Glomerular visceral epithelial cell (primary cell): ENCODE measurements around the gene IL24.

Experiments used
- DNase-seq: peaks from one replicate; pipeline ENCODE4 v3.0.0-alpha.2; 2016; ENCODE audit errors: extremely low spot score

IL24 gene

DNA sequence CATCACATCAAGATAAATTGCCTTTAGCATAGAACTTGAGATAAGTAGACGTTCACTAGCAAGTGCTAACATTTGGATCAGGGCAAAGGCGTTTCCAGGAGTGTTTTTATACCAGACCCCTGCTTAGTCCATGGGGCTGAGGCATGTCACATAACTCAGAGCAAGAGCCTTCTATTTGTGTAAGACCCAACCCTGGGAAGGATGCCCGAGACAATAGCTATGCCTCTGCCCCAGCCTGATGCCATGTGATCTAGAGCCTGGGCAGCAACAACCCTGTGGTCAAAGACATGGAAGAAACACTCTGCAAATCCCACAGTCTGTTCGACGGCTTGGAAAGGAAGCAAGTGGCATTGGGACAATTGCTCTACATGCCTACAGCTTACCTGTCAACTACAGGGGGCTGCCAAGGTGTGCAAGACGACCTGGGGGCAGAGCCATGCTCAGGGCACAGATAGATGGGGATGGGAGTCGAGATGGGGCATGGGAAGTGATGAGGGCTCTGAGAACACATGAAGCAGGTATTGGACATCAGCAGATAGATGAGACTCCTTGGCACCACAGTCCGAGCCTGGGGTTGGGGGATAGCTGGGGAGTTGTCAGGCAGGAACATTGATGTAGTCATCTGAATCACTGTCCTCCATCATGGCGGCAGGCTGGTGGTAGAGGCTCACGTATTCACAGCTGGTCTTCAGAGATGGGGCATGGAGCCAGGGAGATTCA lies 7.3 kb downstream of the IL24 start:
- DNase-seq, result no peak

DNA sequence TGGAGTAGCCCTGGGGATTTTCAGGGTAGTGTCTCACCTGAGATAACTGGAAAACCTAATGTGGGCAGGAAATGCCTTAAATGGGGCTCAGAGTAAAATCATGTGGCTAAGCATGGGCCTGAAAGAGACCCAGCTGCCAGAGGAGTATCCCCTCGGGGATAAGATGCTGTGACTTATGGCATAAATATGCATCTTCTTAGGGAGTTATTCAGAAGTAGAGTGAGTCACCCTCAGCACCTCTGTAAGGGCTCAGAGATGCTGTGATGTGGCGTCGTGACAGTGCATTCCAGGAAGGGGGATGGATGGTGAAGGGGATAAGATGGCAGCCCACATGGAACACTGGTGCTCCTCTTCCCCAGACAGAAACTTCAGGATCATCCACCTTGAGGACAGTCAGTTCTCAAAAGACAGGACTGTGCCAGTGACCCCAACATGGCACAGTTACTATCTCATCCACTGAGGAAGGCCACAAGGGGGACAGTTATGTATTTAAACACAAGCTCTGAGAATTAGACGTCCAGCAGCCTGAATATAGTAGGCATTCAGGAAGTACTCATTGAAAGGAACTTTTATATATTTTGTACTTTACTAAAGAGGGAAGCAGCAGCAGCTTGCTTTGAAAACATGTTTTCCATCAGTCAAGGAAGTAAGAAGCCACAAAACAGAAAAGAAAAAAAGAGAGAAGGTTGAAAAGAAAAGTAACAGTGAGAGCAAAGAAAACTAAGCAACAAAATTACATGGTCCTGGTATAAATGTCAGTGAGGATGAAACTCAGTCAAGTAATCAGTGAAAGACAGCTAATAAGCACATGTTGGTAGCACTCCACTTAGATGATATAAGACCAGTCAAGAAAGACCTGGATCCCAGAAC lies 8.3 kb downstream of the IL24 start:
- peak; percentile 71 for DNase-seq

DNA sequence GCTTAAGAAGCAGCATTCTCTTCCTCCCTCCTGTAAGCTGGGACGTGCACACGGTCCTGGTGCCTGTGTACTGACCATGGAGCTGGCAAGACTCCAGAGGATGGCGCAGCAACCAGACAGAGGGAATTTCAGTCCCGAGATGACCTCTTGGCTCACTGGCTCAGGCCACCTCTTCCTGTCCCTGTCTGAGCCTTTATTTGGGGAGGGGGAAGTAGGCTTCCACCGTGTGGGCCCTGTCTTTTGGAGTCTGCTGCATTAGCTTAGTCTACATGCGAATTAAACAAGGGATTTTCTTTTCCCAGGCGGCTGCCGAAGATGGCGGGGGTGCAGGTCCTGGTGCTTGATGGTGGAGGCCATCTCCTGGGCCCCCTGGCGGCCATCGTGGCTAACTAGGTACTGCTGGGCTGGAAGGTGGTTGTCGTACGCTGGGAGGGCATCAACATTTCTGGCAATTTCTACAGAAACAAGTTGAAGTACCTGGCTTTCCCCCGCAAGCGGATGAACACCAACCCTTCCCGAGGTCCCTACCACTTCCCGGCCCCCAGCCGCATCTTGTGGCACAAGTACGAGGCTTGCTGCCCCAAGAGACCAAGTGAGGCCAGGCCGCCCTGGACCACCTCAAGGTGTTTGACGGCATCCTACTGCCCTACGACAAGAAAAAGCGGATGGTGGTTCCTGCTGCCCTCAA lies 10.2 kb downstream of the IL24 start:
- DNase-seq, result no peak

DNA sequence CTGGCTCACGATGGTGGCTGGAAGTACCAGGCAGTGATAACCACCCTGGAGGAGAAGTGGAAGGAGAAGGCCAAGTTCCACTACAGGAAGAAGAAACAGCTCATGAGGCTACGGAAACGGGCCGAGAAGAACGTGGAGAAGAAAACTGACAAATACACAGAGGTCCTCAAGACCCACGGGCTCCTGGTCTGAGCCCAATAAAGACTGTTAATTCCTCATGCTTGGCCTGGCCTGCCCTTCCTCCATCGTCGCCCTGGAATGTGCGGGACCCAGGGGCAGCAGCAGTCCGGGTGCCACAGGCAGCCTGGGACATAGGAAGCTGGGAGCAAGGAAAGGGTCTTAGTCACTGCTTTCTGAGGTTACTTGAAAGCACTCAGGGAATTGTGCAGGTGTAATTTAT lies 10.8 kb downstream of the IL24 start:
- no peak for DNase-seq

- peak; percentile 46 for DNase-seq
Observed at GRCh38 chr1:206909161-206909882, 12.1 kb downstream of the IL24 start.

DNA sequence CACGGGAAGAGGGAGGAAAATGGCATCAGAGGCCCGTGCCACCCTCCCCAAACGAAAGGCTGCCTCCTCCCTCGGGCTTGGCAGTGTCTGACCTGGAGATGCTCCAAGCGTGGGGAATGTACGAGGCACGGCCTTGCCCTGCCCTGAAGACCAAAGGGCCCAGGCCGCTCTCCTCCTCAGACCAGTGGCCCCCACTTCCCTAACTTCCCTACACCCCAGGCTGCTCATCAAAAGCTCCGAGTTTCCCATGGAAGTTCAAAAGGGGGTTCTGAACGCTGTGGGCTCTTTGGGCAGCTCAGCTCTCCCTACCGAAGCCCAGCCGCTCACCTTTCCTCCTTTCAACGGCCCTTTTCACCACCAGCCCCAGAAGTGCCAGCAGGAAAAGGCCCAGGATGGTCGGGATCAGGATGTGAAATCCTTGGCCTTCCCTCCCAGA lies 12.7 kb downstream of the IL24 start:
- DNase-seq, result no peak

GRCh38 chr1:206911064-206911663 lies 13.9 kb downstream of the IL24 start:
- DNase-seq, result peak; percentile 71

DNA sequence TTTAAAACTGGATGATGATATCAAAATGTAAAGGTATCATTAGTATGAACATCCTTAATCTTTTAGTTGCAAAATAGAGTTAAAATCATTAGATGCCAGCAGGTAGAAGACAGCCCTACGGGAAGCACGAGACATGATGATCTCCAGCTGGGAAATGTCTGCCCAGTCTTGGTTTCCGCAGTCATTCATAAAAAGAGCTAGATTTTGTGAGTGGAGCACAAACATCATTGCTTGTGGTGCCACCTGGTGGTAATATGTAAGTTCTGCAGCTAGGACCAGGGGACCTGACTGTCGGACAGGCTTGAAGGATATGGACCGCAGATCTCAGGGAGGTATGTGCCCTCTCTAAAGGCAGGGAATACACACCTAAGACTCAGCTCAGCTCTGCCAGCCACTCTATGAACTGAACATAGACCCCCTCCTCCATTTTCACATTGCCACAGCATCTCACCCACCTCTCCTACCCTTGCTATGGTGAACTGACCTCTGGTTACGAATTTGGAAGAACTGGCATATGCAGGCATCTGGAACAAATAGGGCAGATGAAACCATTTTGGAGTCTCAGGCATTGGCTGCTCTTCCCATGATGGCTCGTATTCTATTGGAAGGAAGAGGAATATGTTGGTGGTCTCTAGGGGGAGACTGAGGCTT lies 15.3 kb downstream of the IL24 start:
- peak; percentile 79 for DNase-seq

- DNase-seq, result no peak
Observed at GRCh38 chr1:206913766-206914537, 16.7 kb downstream of the IL24 start.

- peak; percentile 15 for DNase-seq
Observed at GRCh38 chr1:206915030-206915735, 17.9 kb downstream of the IL24 start.

DNA sequence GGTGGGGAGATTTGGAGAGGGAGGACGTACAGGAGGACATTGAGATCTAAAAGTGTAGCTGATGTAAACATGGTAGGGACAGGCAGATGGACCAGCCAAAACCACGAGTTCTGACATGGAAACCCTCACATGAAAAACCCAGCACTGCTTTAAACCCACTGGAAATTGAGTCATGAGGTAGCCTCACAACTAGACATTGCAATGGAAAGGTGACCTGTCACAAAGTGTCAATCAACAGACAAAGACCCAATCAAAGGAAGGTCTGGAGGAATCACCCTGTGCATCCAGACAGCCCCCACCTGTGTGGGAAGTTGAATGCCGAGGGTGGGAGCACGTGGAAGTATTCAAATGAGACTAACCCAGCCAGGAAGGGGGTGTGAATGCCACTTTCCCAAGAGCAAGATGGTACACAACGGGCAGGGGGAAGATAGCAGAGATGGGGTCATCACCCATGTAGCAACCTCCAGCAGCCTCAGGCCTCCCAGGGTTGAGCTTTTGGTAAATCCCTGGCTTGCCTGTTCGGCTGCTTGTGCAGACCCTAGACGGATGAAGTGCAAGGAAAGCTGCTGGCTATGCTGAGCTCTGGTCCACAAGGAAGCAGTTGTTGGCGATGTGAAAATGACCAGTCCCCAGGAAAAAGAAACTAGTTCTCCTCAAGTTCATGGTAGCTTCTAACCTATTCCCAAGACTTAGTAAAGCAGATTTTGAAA lies 18.9 kb downstream of the IL24 start:
- DNase-seq, result no peak

DNA sequence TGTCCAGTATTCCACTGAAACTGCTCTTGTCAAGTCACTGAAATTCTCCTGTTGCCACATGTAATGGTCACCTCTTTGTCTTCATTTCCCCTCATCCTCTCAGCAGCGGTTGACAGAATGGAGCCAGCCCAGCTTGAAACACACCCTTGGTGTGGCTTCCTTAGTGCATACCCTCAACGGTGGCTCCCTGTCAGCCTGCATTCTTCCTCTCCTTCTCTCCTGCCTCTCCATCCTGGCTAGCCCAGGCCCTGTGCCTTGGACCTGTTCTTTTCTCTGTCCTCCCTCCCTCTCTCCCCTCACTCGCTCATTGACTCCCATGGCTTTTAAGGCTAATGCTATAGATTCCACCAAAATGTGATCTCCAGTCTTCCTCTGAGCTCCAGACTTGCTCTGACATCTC lies 20.8 kb downstream of the IL24 start:
- no peak for DNase-seq

DNA sequence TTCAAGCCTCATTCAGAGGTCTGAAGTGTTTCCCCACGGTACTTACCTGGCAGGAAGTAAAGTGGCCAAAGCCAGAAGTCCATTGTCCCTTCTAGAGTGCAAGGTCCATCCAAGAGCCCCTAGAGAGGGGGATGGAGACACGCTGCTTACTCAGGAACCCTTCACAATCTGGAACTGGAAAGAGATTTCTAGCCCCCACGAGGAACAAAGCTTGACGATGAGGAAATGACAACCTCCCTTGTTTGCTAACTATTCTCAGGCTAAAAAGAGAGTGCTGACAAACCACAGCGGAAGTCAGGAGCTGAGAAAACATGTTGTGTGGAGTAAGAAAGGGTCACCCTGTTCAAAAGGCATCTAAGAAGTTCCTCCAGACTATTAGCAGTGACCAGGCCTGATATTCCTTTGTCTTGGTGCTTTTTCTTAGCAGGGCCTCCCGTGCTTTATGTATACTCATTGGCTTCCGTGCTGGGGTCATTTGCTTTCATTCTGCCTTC lies 24.6 kb downstream of the IL24 start, which contains the start of gene FCMR:
Gene FCMR (minus strand): TSS at position 170 of the 494 bp plus-strand sequence. CDS start 87 bp downstream, at position 83.
- DNase-seq, result no peak

DNA sequence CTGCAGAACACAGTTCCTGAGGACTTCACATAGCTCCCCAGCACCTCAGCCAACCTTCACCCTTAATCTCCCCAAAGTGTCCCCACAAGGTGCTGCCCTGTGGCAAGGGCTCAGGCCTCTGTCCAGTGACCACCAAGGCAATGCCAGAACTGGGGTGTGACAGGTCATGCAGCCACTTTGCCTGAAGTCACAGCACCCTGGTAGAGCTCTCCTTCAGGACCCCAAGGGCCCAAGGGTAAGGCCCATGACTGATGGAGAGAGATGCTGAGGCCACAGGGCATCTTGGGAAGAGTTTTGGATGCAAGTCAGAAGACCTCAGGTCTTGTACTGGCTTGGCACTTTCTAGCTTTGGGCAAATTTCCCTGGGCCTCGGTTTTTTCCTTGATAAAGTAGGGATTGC lies 25.3 kb downstream of the IL24 start:
- DNase-seq, result no peak

GRCh38 chr1:206923009-206923960 lies 26.0 kb downstream of the IL24 start:
- no peak for DNase-seq

- DNase-seq, result peak; percentile 8
Observed at GRCh38 chr1:206923961-206924557, 26.8 kb downstream of the IL24 start.

DNA sequence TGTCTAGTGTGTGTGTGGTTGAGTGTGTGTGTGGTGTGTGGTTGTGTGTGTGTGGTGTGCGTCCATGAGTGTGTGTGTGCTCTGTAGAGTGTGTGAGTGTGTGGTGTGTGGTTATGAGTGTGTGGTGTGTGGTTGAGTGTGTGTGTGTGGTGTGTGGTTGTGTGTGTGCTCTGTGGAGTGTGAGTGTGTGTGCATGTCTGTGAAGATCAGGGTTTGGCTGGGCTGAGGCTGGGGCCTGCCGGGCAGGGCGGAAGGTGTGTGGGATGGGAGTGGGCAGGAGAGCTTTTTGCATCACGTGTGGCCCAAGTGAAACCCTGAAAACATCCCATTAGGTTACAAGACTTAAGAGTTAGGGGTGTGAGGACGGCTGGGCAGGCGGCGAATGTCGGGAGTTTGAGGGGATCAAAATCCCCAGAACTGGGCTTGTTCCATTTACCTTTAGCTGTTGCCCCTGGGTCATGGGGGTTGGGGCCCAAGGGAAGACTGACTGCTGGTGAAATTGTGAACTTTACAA lies 27.4 kb downstream of the IL24 start:
- no peak for DNase-seq
